Measurements from ENCODE around the gene PPFIA3.
"Not testable (repeated sequence)": the region's sequence is repeated elsewhere in the genome, so short reads cannot be mapped to it uniquely, and the experiment has no call there.

The PPFIA3 gene

GRCh38 chr19:49117677-49118564, 1.4 kb upstream of the PPFIA3 start:
- in situ Hi-C loops (cut with MboI; ENCODE audit: low pct_unique_long_range_greater_than_20kb, low sequenced_read_pairs, unreplicated experiment) = no loop called here

GRCh38 chr19:49118565-49119410, 556 bp upstream of the PPFIA3 start, which contains the start of gene C19orf73:
Gene C19orf73, minus strand, starts transcription at chr19:49119143. Its CDS starts 121 bp downstream, at chr19:49119022.
- TF ChIP-seq CTCF (IDR thresholded peaks at IDR 0.05; ENCODE audit: extremely low read depth, insufficient read depth, missing control alignments) = peak; percentile 11
- peak; percentile 100 for DNase-seq (ENCODE audit: low spot score)
- in situ Hi-C loops (cut with MboI; ENCODE audit: low pct_unique_long_range_greater_than_20kb, low sequenced_read_pairs, unreplicated experiment) = no loop called here

More at GRCh38 chr19:49117677-49118564, 1.4 kb upstream of the PPFIA3 start:
- TF ChIP-seq CTCF (IDR thresholded peaks at IDR 0.05; ENCODE audit: extremely low read depth, insufficient read depth, missing control alignments) = no peak
- no peak for DNase-seq (ENCODE audit: low spot score)

GRCh38 chr19:49120325-49120683, 960 bp downstream of the PPFIA3 start:
- no peak for TF ChIP-seq CTCF (IDR thresholded peaks at IDR 0.05; ENCODE audit: extremely low read depth, insufficient read depth, missing control alignments)
- in situ Hi-C loops (cut with MboI; ENCODE audit: low pct_unique_long_range_greater_than_20kb, low sequenced_read_pairs, unreplicated experiment) = no loop called here
- no peak for DNase-seq (ENCODE audit: low spot score)

- DNase-seq (ENCODE audit: low spot score) = no peak
- in situ Hi-C loops (cut with MboI; ENCODE audit: low pct_unique_long_range_greater_than_20kb, low sequenced_read_pairs, unreplicated experiment) = no loop called here
- no peak for TF ChIP-seq CTCF (IDR thresholded peaks at IDR 0.05; ENCODE audit: extremely low read depth, insufficient read depth, missing control alignments)
Observed at GRCh38 chr19:49120868-49121267, 1.5 kb downstream of the PPFIA3 start.

GRCh38 chr19:49121841-49122240, 2.5 kb downstream of the PPFIA3 start:
- DNase-seq (ENCODE audit: low spot score); in situ Hi-C loops (cut with MboI; ENCODE audit: low pct_unique_long_range_greater_than_20kb, low sequenced_read_pairs, unreplicated experiment): not testable (repeated sequence)

- DNase-seq (ENCODE audit: low spot score); in situ Hi-C loops (cut with MboI; ENCODE audit: low pct_unique_long_range_greater_than_20kb, low sequenced_read_pairs, unreplicated experiment): not testable (repeated sequence)
Observed at GRCh38 chr19:49123285-49123684, 3.9 kb downstream of the PPFIA3 start.

- no peak for DNase-seq (ENCODE audit: low spot score)
- in situ Hi-C loops (cut with MboI; ENCODE audit: low pct_unique_long_range_greater_than_20kb, low sequenced_read_pairs, unreplicated experiment) = no loop called here
- no peak for TF ChIP-seq CTCF (IDR thresholded peaks at IDR 0.05; ENCODE audit: extremely low read depth, insufficient read depth, missing control alignments)
Observed at GRCh38 chr19:49125025-49125731, 5.8 kb downstream of the PPFIA3 start.

All from GM13977 (cell line).